IPS-18a (cell line): ENCODE measurements around the gene PRRX2.

Experiments
- H3K27ac ChIP-seq: one replicate; pipeline ENCODE4 v1.5.1; 2013; ENCODE audit warnings: low read length
- H3K27me3 ChIP-seq: one replicate; pipeline ENCODE4 v1.6.1; 2013; ENCODE audit warnings: mild to moderate bottlenecking, low read length; ENCODE audit not compliant: control insufficient read depth, insufficient read depth
- H3K36me3 ChIP-seq: one replicate; pipeline ENCODE4 v1.6.1; 2013; ENCODE audit warnings: low read depth, low read length; ENCODE audit not compliant: control insufficient read depth
- H3K4me1 ChIP-seq: one replicate; pipeline ENCODE4 v1.6.1; 2013; ENCODE audit warnings: low read depth, low read length; ENCODE audit not compliant: control insufficient read depth
- H3K4me3 ChIP-seq: one replicate; pipeline ENCODE4 v1.5.1; 2013; ENCODE audit warnings: low read length
- H3K9ac ChIP-seq: one replicate; pipeline ENCODE4 v1.6.1; 2013; ENCODE audit warnings: mild to moderate bottlenecking, low read length, moderate library complexity
- H3K9me3 ChIP-seq: one replicate; pipeline ENCODE4 v1.6.1; 2013; ENCODE audit warnings: low read depth, low read length; ENCODE audit not compliant: control insufficient read depth

Gene PRRX2

DNA sequence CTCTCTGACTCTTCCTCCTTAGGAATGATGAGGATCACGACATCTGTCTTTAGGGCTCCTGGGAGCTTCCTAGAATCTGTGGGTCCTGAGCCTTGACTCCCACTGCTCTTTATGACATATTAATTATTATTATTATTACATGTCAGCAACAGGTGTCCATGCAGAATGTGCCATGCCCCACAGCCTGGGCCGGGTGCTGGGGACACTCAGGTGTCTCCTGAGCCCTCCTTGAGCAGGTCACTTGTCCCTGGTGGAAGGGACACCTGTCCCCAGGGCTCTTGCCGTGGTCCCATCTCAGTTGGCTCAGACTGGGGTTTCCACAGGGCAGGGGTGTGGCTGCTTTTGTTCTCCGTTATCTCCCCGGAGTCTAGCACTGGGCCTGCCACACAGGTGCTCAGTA lies 53.2 kb downstream of the PRRX2 start:
- no peak overlapping the region for H3K4me3 ChIP-seq
- H3K27me3 ChIP-seq: no peaks in the 10 kb centered on the region
- no peak overlapping the region for H3K9ac ChIP-seq
- H3K27ac ChIP-seq: no peak overlapping the region
- no peaks in the 10 kb centered on the region for H3K4me1 ChIP-seq
- H3K36me3 ChIP-seq: no peaks in the 10 kb centered on the region
- H3K9me3 ChIP-seq: no peaks in the 10 kb centered on the region

DNA sequence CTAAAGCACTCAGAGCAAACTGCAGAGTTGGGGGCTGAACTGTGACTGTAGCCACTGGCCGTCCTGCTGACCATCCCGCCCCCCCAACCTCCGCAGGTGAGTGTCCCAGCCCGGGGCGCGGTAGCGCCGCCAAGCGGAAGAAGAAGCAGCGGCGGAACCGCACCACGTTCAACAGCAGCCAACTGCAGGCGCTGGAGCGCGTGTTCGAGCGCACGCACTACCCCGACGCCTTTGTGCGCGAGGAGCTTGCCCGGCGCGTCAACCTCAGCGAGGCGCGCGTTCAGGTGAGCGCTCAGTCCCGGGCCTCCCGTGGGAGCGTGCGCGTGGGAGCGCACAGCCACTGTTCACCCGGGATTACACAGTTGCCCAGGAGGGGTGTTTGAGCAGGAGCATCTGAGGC lies 53.7 kb downstream of the PRRX2 start:
- H3K4me3 ChIP-seq: no peak overlapping the region
- no peaks in the 10 kb centered on the region for H3K4me1 ChIP-seq
- H3K27me3 ChIP-seq: no peaks in the 10 kb centered on the region
- H3K9me3 ChIP-seq: no peaks in the 10 kb centered on the region
- H3K27ac ChIP-seq: no peak overlapping the region
- H3K9ac ChIP-seq: no peak overlapping the region
- no peaks in the 10 kb centered on the region for H3K36me3 ChIP-seq

DNA sequence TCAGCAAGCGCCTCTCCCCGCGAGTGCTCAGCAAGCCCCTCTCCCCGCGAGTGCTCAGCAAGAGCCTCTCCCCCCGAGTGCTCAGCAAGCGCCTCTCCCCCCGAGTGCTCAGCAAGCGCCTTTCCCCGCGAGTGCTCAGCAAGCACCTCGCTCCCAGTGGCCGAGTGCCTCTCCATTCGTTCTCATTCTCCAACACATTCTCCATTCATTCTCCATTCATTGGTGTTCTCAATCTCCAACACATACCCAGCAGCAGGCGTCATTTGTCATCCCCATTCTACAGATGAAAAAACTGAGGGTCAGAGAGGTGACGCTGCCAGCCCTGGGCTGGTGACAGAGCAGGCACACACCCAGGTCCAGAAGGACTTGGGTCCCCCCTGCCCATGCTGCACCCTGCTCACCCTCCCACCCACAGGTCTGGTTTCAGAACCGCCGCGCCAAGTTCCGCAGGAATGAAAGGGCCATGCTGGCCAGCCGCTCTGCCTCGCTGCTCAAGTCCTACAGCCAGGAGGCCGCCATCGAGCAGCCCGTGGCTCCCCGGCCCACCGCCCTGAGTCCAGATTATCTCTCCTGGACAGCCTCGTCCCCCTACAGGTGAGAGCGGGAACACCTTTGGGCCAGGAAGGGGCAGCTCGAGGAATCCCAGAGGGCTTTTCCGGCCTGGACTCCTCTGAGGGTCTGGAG lies 54.9 kb downstream of the PRRX2 start:
- Histone ChIP-seq H3K27me3 (no peaks in the 10 kb centered on the region), H3K36me3 (no peaks in the 10 kb centered on the region), H3K4me3 (no peak overlapping the region), H3K4me1 (no peaks in the 10 kb centered on the region), H3K9me3 (no peaks in the 10 kb centered on the region), H3K9ac (no peak overlapping the region), H3K27ac (no peak overlapping the region)

DNA sequence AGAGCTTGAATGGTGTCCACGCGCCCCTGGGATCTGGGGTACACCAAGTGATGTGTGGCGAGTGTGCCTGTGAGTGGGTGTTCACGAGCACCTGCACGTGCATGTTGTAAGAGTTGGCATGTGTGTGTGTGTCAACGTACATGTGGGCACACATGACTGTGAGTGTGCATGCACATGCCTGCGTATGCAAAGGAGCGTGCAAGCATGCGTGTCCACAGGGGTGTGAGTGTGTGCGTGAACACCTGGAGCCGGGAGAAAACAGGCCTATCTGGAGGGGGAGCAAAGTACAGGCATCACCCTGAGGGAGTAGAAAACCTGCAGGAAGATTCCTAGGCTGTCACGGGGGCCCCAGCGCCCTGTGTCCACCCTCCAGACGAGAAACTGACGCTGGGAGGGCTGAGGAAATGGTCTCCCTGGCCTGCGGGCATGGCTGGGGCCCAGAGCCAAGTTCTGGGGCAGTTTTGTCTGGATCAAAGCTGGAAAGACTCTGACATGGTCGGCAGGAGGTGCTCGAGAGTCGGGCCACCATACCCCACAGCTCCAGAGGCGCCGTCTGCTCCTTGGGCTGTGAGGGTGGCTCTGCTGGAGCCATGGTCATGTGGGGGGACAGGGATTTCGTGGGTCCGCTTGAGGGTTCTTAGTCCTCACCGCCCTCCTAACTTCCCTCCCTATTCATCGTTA lies 55.6 kb downstream of the PRRX2 start:
- Histone ChIP-seq H3K27ac (no peak overlapping the region), H3K9me3 (no peaks in the 10 kb centered on the region), H3K36me3 (no peaks in the 10 kb centered on the region), H3K27me3 (no peaks in the 10 kb centered on the region), H3K4me3 (no peak overlapping the region), H3K4me1 (no peaks in the 10 kb centered on the region), H3K9ac (no peak overlapping the region)

DNA sequence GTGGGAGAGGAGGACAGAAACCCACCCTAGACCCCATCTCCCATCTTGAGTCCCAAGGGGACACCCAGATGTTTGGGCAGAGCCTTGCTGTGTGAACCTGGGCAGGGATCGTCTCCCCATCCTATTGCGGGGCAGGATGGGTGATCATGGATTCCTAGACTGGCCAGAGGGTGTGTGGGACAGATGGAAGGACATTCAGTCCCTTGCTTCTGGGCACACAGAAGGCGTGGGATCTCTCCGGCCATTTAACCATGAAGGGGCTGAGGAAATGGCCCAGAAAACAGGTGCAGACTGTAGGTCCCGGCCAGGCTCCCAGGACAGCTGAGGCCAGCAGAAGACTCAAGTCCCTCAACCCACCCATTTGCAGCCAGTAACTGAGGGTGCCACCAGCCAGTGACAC lies 57.5 kb downstream of the PRRX2 start:
- no peaks in the 10 kb centered on the region for H3K27me3 ChIP-seq
- no peak overlapping the region for H3K9ac ChIP-seq
- no peak overlapping the region for H3K4me3 ChIP-seq
- no peaks in the 10 kb centered on the region for H3K9me3 ChIP-seq
- H3K27ac ChIP-seq: no peak overlapping the region
- peaks cover 6% of the 10 kb centered on the region for H3K4me1 ChIP-seq
- no peaks in the 10 kb centered on the region for H3K36me3 ChIP-seq

DNA sequence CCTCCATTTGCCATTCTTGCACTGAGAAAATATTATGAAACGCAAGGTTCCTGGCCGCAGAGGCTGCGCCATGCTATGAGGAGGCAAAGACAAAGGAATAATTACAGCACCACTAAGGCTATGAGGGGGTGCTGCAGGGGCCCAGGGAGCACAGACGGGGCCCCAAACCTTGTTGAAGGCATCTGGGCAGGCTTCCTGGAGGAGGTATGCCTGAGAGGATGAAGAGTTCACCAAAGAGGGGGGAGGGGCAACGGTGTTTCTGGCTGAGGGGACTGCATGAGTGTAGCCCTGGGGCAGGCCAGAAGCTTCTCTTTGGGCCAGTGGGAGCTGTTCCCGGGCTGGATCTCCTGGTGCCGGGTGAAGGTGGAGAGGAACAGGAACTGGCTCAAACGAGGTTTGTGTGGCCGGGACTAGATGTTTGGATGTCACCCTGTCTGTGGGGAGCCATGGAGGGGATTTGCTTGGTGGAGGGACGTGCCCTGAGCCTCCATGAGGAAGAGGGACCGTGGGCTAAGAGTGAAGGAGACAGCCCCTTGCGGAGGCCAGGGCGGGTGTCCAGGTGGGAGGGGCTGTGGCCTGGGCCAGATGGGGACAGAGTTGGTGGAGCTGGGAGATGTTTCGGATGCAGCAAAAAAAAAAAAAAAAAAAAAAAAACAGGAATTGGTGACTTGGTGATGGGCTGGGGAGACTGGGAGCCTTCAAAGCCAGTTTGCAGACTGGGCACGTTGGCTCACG lies 59.2 kb downstream of the PRRX2 start:
- Histone ChIP-seq H3K36me3 (no peaks in the 10 kb centered on the region), H3K4me3 (no peak overlapping the region), H3K27ac (no peak overlapping the region), H3K27me3 (no peaks in the 10 kb centered on the region), H3K9ac (no peak overlapping the region), H3K4me1 (peaks cover 6% of the 10 kb centered on the region), H3K9me3 (no peaks in the 10 kb centered on the region)

DNA sequence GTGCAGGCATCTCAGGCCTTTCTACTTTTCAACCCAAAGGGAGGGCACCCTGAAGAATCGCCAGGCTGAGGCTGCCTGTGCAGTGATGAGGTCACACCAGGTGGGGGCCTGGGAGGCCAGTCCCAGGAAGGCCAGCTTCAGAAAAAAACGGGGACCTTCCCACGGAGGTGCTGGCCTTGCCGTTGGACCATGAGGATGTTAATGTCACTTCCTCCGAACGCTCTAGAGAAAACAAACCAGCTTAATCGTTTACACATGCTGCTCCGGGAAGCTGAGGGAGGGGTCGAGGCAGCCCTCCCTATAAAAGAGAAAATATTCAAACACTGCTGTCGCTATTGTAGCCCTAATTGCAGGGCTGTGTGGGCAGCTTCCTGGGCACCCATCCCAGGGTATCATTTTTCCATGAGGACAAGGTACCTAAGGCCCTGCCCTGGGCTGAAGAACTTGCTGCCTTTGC lies 60.4 kb downstream of the PRRX2 start:
- no peak overlapping the region for H3K27ac ChIP-seq
- peaks cover 6% of the 10 kb centered on the region for H3K4me1 ChIP-seq
- H3K4me3 ChIP-seq: no peak overlapping the region
- H3K36me3 ChIP-seq: no peaks in the 10 kb centered on the region
- H3K9me3 ChIP-seq: no peaks in the 10 kb centered on the region
- no peak overlapping the region for H3K9ac ChIP-seq
- H3K27me3 ChIP-seq: no peaks in the 10 kb centered on the region

DNA sequence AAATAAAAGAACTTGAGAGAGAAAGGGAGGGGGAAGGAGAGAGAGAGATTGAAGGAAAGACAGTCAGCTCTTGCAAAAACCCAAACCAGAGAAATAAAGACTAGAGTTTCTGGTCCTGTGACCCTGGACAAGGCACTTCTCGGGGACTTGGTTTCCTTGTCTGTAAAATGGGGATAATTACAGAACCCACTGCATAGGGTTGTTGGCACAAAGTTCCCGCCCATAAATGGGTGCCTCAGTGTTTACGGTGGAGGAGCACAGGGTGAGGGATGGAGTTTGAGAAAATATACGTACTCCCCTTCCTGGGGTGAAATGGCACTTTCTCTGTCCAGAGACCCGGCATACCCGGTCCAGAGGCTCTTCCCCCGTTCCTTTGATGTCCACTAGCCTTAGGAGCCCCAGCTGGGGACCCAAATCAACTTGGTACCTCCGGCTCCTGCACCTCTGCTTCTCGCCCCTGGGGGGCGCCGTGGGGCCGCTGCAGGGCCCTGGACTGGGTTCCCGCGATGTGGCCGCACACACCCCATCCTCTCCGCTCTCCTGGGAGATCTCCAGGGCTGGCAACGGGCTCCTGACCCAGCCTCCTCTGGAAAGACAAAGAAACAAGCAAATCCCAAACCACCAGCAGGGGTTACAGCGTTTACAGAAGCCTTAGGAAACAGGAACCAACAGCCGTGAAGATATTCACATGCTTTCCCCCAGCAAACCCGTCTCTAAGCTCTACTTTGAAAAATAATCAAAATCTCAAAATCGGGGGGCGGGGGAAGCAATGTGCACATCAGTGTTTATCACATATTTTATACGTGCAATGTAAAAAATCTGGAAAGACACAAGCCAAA lies 61.1 kb downstream of the PRRX2 start:
- Histone ChIP-seq H3K4me3 (no peak overlapping the region), H3K27me3 (no peaks in the 10 kb centered on the region), H3K9me3 (no peaks in the 10 kb centered on the region), H3K4me1 (peaks cover 6% of the 10 kb centered on the region), H3K9ac (peak overlapping the region; percentile 39), H3K27ac (no peak overlapping the region), H3K36me3 (no peaks in the 10 kb centered on the region)

DNA sequence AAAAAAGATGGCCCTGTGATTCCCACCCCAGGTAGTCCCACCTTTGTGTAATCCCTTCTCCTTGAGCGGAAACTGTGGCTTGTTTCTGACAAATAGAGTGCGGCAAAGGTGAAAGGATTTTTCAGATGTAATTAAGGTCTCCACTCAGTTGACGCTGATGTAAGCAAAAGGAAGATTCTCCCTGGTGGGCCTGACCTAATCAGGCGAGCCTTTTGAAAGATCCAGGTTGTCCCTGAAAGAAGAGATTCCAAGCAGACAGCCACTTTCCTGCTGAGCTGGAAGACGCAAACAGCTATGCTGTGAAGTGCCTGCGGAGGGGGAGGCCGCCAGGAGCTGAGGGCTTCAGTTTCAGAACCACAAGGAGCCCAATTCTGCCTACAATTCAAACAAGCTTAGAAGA lies 63.3 kb downstream of the PRRX2 start:
- H3K27me3 ChIP-seq: no peaks in the 10 kb centered on the region
- no peak overlapping the region for H3K9ac ChIP-seq
- no peak overlapping the region for H3K27ac ChIP-seq
- H3K4me3 ChIP-seq: no peak overlapping the region
- H3K36me3 ChIP-seq: no peaks in the 10 kb centered on the region
- peaks cover 6% of the 10 kb centered on the region for H3K4me1 ChIP-seq
- H3K9me3 ChIP-seq: no peaks in the 10 kb centered on the region

DNA sequence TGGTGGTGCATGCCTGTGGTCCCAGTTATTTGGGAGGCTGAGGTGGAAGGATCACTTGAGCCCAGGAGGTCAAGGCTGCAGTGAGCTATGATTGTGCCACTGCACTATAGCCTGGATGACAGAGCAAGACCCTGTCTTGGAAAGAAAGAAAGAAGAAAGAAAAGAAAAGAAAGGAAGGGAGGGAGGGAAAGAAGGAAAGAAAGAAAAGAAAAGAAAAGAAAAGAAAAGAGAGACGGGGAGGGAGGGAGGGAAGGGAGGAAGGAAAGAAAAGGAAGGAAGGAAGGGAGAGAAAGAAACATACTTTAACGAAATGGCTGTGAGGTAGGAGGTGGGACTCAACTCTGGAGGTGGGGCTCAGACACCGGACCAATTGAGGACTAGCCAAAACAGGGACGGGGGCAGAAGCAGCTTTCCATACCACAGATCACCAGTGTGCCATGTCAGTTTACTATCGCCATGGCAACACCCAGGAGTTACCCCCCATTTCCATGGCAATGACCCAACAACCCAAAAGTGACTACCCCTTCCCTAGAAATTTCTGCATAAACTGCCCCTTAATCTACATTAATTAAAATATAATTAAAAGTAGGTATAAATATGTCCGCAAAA lies 66.1 kb downstream of the PRRX2 start:
- Histone ChIP-seq H3K9me3 (no peaks in the 10 kb centered on the region), H3K4me1 (peaks cover 6% of the 10 kb centered on the region), H3K27ac (no peak overlapping the region), H3K9ac (no peak overlapping the region), H3K27me3 (no peaks in the 10 kb centered on the region), H3K36me3 (no peaks in the 10 kb centered on the region), H3K4me3 (no peak overlapping the region)

DNA sequence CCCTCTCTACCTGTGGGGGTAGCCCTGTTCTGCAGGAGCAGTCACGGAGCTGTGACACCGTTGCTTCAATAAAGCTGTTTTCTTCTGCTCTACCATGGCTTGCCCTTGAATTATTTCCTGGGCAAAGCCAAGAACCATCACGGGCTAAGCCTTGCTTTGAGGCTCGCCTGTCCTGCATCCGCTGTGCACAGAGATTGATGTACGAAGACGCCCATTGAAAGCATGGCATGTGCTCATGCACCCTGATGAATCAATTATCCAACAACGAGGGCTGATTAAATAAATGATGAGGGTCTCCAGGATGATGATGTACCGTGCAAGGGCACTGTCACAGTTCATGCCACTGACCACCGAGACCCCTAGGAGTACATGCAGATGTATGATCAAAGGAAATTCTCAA lies 66.7 kb downstream of the PRRX2 start:
- Histone ChIP-seq H3K9ac (no peak overlapping the region), H3K4me3 (no peak overlapping the region), H3K4me1 (peaks cover 2% of the 10 kb centered on the region), H3K27ac (no peak overlapping the region), H3K36me3 (no peaks in the 10 kb centered on the region), H3K27me3 (no peaks in the 10 kb centered on the region), H3K9me3 (no peaks in the 10 kb centered on the region)
